ENCODE measurements around the gene TREML1.

DNA sequence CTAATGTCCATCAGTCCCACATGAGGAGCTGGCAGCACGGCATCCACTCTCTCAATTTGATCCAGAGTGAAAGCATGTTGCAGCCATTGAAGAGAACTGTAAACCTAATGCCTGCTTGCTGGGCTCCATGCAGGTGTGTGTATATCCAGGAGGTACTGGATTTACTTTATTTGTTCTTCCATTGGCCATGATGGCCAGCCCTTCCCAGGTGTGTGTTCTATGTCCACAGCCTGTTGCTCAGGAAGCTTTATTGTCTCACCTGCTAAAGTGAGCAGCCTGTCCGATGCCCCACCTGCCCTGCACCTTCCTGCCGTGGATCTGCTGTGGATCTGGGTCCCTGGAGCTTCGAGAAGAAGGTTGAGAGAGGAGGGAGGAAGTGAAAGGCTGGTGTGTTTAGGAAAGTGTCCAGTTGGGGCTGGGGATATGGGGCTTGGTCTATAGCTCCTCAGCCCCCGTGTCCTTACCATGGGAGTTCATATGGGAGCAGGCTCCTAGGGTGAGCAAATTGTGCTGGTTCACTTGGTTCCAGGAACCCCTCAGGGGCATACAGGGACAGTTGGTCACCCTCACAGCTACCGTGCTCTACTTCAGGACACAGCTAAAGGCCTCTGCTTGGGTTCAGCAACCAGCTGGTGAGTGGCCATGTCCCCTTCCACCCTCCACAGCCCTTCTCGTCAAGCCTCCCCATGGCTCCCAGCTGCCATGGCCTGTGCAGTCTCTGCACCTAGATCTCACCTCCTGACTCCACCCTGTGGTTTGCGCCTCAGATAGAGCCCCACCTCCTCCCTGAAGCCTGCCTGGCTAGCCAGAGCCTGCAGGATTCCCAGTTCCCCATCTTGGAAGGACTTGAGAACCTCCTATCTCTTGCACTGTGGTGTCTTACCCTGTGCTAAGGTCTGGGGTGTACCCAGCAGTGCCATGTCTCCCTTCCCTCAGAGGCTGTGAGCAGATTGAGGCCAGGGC lies 34.1 kb upstream of the TREML1 start:
- TF ChIP-seq NFYB (IDR thresholded peaks at IDR 0.05; ENCODE audit: extremely low read depth, insufficient read length) (no peak), TOE1 (IDR thresholded peaks at IDR 0.05; ENCODE audit: borderline replicate concordance) (no peak), TOE1 (CRISPR knock-in tag; IDR thresholded peaks at IDR 0.05; ENCODE audit: borderline replicate concordance, low read depth) (no peak)

Measured in K562 (cell line).